Ascending aorta (tissue), 2 donors: ENCODE data around the gene CRISPLD2. TPM values are rescaled to one million over a fixed set of nuclear protein-coding genes. Genes with fewer than 3 reads are reported as not detected.

Source experiments
- DNase-seq, 2 donors: peaks; one replicate each; pipeline ENCODE4 v3.0.0-alpha.2; 2019; ENCODE audit warnings: low spot score in 2 of 2
- H3K27ac ChIP-seq, 2 donors: fragments of 200-600 bp; sonication (generic); one replicate each; pipeline ENCODE4 v1.5.1; 2016 to 2017; ENCODE audit warnings: mild to moderate bottlenecking in 1 of 2
- H3K27me3 ChIP-seq: fragments of 200-600 bp; sonication (generic); one replicate; pipeline ENCODE4 v1.5.1; 2017
- H3K36me3 ChIP-seq, 2 donors: fragments of 200-600 bp; sonication (generic); one replicate each; pipeline ENCODE4 v1.5.1; 2016
- H3K4me1 ChIP-seq, 2 donors: fragments of 200-600 bp; sonication (generic); one replicate each; pipeline ENCODE4 v1.5.1; 2016 to 2017; ENCODE audit warnings: mild to moderate bottlenecking in 1 of 2
- H3K4me3 ChIP-seq, 2 donors: fragments of 200-600 bp; sonication (generic); one replicate each; pipeline ENCODE4 v1.5.1; 2016 to 2017; ENCODE audit warnings: mild to moderate bottlenecking in 1 of 2
- H3K9me3 ChIP-seq, 2 donors: fragments of 200-600 bp; sonication (generic); one replicate each; pipeline ENCODE4 v1.5.1; 2016
- intact Hi-C: fragments of 100-400 bp; cut with DNase I; formaldehyde crosslinking; loops from one replicate; pipeline ENCODE4 v1.15.1; 2023
- total RNA-seq: library from RNA; depleted of rRNA; stranded (reverse); fragments of >200 nt; gene quantifications from one replicate; pipeline ENCODE4 v1.1.0, GENCODE V29; 2016
- TF ChIP-seq, protein P1 (sequence below), 3 experiments: fragments of 200-600 bp in 2 of 3; fragments of 450-650 bp in 1 of 3; sonication (generic) in 2 of 3; IDR thresholded peaks; one replicate each; pipeline ENCODE4 v1.5.1; 2016 to 2019; ENCODE audit warnings: antibody characterized with exemption in 3 of 3, mild to moderate bottlenecking in 1 of 3, moderate library complexity in 1 of 3

CRISPLD2 gene
- total RNA-seq, 1 donor from 2014 or later, result 204 TPM

DNA sequence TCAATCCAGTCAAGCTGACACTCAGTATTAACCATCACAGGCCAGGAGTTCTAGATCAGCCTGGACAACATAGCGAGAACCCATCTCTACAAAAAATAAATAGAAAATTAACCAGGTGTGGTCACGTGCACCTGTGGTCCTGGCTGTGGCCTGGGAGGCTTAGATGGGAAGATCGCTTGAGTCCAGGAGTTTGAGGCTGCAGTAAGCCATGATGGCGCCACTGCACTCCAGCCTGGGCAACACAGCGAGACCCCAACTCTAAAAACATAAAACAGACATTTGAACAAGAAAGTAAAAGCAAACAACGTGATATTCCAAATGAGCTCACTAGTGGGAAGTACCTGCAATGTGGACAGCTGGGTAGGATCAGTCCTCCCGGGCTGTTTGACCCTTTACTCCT lies 41.9 kb downstream of the CRISPLD2 start:
- peaks cover 0 to 6% of the 10 kb centered on the region in 2 donors for H3K36me3 ChIP-seq
- no peak for DNase-seq
- no peak overlapping the region for H3K27ac ChIP-seq
- intact Hi-C loops, result no loop called here
- H3K4me1 ChIP-seq, result no peaks in the 10 kb centered on the region
- TF ChIP-seq, protein P1, sequence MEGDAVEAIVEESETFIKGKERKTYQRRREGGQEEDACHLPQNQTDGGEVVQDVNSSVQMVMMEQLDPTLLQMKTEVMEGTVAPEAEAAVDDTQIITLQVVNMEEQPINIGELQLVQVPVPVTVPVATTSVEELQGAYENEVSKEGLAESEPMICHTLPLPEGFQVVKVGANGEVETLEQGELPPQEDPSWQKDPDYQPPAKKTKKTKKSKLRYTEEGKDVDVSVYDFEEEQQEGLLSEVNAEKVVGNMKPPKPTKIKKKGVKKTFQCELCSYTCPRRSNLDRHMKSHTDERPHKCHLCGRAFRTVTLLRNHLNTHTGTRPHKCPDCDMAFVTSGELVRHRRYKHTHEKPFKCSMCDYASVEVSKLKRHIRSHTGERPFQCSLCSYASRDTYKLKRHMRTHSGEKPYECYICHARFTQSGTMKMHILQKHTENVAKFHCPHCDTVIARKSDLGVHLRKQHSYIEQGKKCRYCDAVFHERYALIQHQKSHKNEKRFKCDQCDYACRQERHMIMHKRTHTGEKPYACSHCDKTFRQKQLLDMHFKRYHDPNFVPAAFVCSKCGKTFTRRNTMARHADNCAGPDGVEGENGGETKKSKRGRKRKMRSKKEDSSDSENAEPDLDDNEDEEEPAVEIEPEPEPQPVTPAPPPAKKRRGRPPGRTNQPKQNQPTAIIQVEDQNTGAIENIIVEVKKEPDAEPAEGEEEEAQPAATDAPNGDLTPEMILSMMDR (IDR thresholded peaks at IDR 0.05), result no peak
- H3K4me3 ChIP-seq, result no peak overlapping the region
- H3K9me3 ChIP-seq, result peaks cover 12 to 18% of the 10 kb centered on the region in 2 donors
- no peaks in the 10 kb centered on the region for H3K27me3 ChIP-seq

DNA sequence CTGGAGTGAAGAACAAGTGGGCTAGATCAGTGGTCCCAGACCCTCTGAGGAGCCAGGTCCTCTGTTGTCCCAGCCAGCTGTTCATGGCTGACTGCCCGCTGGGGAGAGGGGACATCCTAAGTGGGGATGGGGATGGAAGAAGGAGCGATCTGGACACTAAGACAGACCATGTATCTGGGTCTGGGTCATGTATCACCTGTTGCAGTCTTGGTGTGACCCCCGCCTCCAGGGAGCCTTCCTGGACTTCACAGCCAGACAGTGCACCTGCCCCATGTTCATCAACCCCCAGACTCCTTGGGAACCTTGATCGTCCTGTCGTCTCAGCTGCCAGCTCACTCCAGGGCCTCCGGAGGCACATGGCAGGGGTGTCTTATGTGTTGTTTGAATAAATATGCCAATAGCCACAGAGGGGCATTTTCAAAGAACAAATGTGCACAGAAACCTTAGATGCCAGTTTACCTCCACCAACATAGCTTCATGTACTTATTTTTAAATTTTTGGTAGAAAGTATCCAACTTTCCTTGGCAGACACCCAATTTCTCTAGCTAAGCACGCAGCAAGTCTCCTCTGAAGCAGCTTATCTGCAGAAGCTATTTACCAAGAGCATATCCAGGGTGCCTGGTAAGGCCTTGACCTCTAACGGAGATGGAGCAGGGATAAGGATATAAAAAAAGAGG lies 43.2 kb downstream of the CRISPLD2 start:
- DNase-seq, result no peak
- Histone ChIP-seq H3K4me1 (no peaks in the 10 kb centered on the region), H3K27me3 (no peaks in the 10 kb centered on the region), H3K4me3 (no peak overlapping the region), H3K27ac (no peak overlapping the region), H3K9me3 (peaks cover 12 to 18% of the 10 kb centered on the region in 2 donors), H3K36me3 (peaks cover 0 to 6% of the 10 kb centered on the region in 2 donors)
- TF ChIP-seq, protein P1 (IDR thresholded peaks at IDR 0.05), result no peak
- intact Hi-C loops, result no loop called here

DNA sequence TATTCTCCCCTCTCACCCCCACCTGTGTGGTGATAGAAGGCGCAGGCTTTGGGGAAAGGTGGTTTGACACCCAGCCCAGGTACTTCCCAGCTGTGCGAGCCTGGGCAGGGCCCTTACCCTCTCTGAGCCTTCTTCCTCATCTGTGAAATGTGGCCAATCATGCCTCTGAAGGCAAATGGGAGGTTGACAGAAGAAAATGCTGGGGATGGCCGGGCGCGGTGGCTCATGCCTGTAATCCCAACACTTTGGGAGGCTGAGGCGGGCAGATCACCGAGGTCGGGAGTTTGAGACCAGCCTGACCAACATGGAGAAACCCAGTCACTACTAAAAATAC lies 43.7 kb downstream of the CRISPLD2 start:
- peaks cover 0 to 6% of the 10 kb centered on the region in 2 donors for H3K36me3 ChIP-seq
- peaks cover 12 to 18% of the 10 kb centered on the region in 2 donors for H3K9me3 ChIP-seq
- no peak for DNase-seq
- intact Hi-C loops, result no loop called here
- no peak overlapping the region for H3K27ac ChIP-seq
- no peaks in the 10 kb centered on the region for H3K4me1 ChIP-seq
- no peaks in the 10 kb centered on the region for H3K27me3 ChIP-seq
- H3K4me3 ChIP-seq, result no peak overlapping the region
- TF ChIP-seq, protein P1 (IDR thresholded peaks at IDR 0.05), result no peak

DNA sequence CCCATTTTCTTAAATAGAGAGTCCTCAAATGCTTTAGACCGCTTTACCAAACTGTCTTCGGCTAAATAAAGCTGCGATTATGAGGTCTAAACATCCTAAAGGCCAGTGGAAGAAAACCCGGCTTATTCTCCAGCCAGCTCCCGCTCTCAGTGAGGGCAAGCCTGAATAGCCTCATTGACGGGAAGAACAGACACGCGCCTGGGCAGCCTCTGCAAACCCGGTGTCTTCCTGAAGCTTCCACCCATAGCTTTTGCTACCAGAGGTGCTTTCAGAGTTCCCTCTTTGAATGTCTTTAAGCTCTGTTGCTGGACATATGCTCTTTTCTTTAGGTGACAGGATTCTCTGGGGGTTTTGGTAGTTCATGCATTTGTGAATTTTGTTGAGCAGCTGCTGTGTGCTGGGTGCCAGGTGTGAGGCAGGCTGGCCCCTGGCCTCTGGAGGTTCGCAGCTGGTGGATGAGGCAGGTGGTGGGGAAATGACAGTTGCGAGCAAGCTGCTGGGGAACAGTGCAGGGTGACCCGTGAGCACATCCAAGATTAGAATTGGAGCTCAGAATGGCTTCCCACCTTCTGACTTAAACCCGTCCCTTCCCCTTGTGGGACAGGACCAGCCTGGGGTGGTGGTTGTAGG lies 44.7 kb downstream of the CRISPLD2 start:
- no peaks in the 10 kb centered on the region for H3K36me3 ChIP-seq
- peaks cover 5 to 9% of the 10 kb centered on the region in 2 donors for H3K9me3 ChIP-seq
- intact Hi-C loops, result no loop called here
- no peak overlapping the region for H3K4me3 ChIP-seq
- TF ChIP-seq, protein P1 (IDR thresholded peaks at IDR 0.05), result no peak
- no peaks in the 10 kb centered on the region for H3K4me1 ChIP-seq
- no peak overlapping the region for H3K27ac ChIP-seq
- no peaks in the 10 kb centered on the region for H3K27me3 ChIP-seq
- no peak for DNase-seq

DNA sequence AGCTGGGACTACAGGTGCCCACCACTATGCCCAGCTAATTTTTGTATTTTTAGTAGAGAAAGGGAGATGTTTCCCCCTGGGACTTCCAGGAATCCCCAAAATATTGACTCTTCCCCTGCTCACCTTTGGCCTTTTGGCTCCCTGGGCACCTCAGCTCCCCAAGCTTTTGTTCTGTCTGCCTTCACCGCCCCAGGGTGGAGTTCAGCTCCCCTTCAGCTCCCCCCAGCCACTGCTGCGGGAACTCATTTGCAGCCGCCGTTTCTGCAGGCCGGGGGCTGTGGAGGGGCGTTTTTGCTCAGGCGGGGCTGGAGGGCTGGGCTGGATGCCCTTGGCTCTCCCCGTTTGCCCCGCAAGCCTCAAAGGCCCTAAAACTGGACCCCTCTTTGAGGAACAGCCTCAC lies 47.9 kb downstream of the CRISPLD2 start:
- DNase-seq, result no peak
- Histone ChIP-seq H3K4me1 (no peaks in the 10 kb centered on the region), H3K4me3 (no peak overlapping the region), H3K27me3 (no peaks in the 10 kb centered on the region), H3K36me3 (no peaks in the 10 kb centered on the region), H3K9me3 (no peaks in the 10 kb centered on the region), H3K27ac (no peak overlapping the region)
- intact Hi-C loops, result no loop called here
- TF ChIP-seq, protein P1 (IDR thresholded peaks at IDR 0.05), result no peak
